PC-9 (cell line): ENCODE results near the gene WDR93. TPM values are rescaled to one million over a fixed set of nuclear protein-coding genes. Genes with fewer than 3 reads are reported as not detected.

Experiments
- BruUV-seq: library from RNA; stranded (reverse); fragments of 400-500 nt; replicated peaks from 2 replicates; lab custom pipeline; 2021; lab: Mats Ljungman, UMichigan
- CTCF ChIA-PET: fragments of 300-600 bp; sonication (Branson Sonifier 250); formaldehyde crosslinking; loops from one replicate; lab custom pipeline; 2022; ENCODE audit warnings: antibody characterized with exemption; lab: Charles Lee
- POLR2A ChIA-PET: fragments of 300-600 bp; sonication (Branson Sonifier 250); formaldehyde crosslinking; loops from one replicate; lab custom pipeline; 2022; ENCODE audit warnings: antibody characterized with exemption; ENCODE audit not compliant: unreplicated experiment; lab: Charles Lee
- DNase-seq, 2 experiments: peaks; one replicate each; pipeline versions ENCODE4 v3.0.0 to v3.0.0-alpha.2; 2015 to 2022; ENCODE audit warnings: mixed read lengths in 1 of 2
- H2AFZ ChIP-seq: fragments of 200-600 bp; sonication (generic); 2 replicates; pipeline ENCODE4 v1.8.1; 2017; ENCODE audit warnings: antibody characterized with exemption
- H3F3A ChIP-seq: fragments of 200-600 bp; sonication (generic); 2 replicates; pipeline ENCODE4 v1.8.1; 2017; ENCODE audit warnings: antibody characterized with exemption, mild to moderate bottlenecking, low read depth; ENCODE audit not compliant: insufficient read depth
- H3K27ac ChIP-seq: fragments of 200-600 bp; sonication (generic); 2 replicates; pipeline ENCODE4 v1.6.1; 2016; ENCODE audit warnings: mixed run types
- H3K27me3 ChIP-seq: fragments of 200-600 bp; sonication (generic); 2 replicates; pipeline ENCODE4 v1.6.1; 2016; ENCODE audit warnings: low read depth, mixed run types; ENCODE audit not compliant: insufficient read depth
- H3K36me3 ChIP-seq: fragments of 200-600 bp; sonication (generic); 2 replicates; pipeline ENCODE4 v1.6.1; 2016; ENCODE audit warnings: low read depth, mixed run types
- H3K4me1 ChIP-seq: fragments of 200-600 bp; sonication (generic); replicated peaks from 2 replicates; pipeline ENCODE4 v1.6.1; 2016; ENCODE audit warnings: mixed run types; ENCODE audit not compliant: insufficient read depth
- H3K4me2 ChIP-seq: fragments of 200-600 bp; sonication (generic); 2 replicates; pipeline ENCODE4 v1.6.1; 2017; ENCODE audit warnings: mixed run types
- H3K4me3 ChIP-seq: fragments of 200-600 bp; sonication (generic); 2 replicates; pipeline ENCODE4 v1.6.1; 2016; ENCODE audit warnings: mixed run types
- H3K79me2 ChIP-seq: fragments of 200-600 bp; sonication (generic); 2 replicates; pipeline ENCODE4 v1.6.1; 2017; ENCODE audit warnings: low read depth, mixed run types
- H3K9me2 ChIP-seq: fragments of 200-600 bp; sonication (generic); 2 replicates; pipeline ENCODE4 v1.8.1; 2017; ENCODE audit warnings: mild to moderate bottlenecking; ENCODE audit not compliant: insufficient read depth
- H3K9me3 ChIP-seq: fragments of 200-600 bp; sonication (generic); 2 replicates; pipeline ENCODE4 v1.8.1; 2016; ENCODE audit warnings: low read depth; ENCODE audit not compliant: insufficient read depth
- H4K20me1 ChIP-seq: fragments of 200-600 bp; sonication (generic); 2 replicates; pipeline ENCODE4 v1.8.1; 2017; ENCODE audit not compliant: insufficient read depth
- EZH2 ChIP-seq: fragments of 200-600 bp; sonication (generic); IDR thresholded peaks from 2 replicates; pipeline ENCODE4 v1.8.0; 2017; ENCODE audit warnings: antibody characterized with exemption, low read depth
- intact Hi-C: fragments of 100-400 bp; cut with micrococcal nuclease; formaldehyde crosslinking; loops from one replicate; pipeline ENCODE4 v1.10.0; 2022; ENCODE audit not compliant: unreplicated experiment
- total RNA-seq: library from RNA; stranded (reverse); gene quantifications from 2 replicates; pipeline ENCODE4 v1.2.3, GENCODE V29; 2021
- TF ChIP-seq, protein P1 (sequence below): fragments of 200-600 bp; sonication (generic); conservative IDR thresholded peaks from 2 replicates; pipeline ENCODE4 v1.6.1; 2017; ENCODE audit warnings: mixed run types, antibody characterized with exemption, mild to moderate bottlenecking, moderate library complexity

Gene WDR93
- total RNA-seq, 1 experiment from 2014 or later: 1.8 TPM

DNA sequence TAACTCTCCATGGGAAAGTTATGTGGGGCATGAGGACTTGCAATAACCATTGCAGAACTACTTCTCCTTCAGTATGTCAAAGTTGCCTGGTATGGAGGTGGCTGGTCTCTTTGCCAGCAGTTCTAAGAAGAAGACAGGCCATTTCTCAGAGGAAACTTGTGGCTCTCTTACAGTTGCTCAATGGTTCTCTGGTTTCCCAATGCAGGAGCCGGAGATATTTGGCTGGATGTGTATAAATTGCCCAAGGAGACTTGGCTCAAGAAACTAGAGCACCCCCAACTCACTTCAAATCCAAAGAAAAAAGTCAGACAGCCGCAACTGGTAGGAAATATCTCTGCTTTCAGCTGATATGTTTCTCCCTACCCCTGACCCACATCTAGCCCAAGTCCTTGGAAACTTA is 24.2 kb downstream of the WDR93 start:
- H3K79me2 ChIP-seq: no peaks in the 10 kb centered on the region
- no TSS peak for BruUV-seq
- no peak overlapping the region for H3K4me3 ChIP-seq
- no peaks in the 10 kb centered on the region for H3F3A ChIP-seq
- no peaks in the 10 kb centered on the region for H3K4me1 ChIP-seq
- ChIA-PET CTCF (no interaction called here), POLR2A (no interaction called here)
- no peaks in the 10 kb centered on the region for H3K36me3 ChIP-seq
- DNase-seq: no peak
- no peaks in the 10 kb centered on the region for H3K9me2 ChIP-seq
- H3K9me3 ChIP-seq: no peaks in the 10 kb centered on the region
- no peak overlapping the region for H2AFZ ChIP-seq
- H3K27ac ChIP-seq: no peak overlapping the region
- no peak overlapping the region for H3K4me2 ChIP-seq
- intact Hi-C loops: no loop called here
- no peaks in the 10 kb centered on the region for H3K27me3 ChIP-seq
- no peaks in the 10 kb centered on the region for H4K20me1 ChIP-seq
- TF ChIP-seq, protein P1, sequence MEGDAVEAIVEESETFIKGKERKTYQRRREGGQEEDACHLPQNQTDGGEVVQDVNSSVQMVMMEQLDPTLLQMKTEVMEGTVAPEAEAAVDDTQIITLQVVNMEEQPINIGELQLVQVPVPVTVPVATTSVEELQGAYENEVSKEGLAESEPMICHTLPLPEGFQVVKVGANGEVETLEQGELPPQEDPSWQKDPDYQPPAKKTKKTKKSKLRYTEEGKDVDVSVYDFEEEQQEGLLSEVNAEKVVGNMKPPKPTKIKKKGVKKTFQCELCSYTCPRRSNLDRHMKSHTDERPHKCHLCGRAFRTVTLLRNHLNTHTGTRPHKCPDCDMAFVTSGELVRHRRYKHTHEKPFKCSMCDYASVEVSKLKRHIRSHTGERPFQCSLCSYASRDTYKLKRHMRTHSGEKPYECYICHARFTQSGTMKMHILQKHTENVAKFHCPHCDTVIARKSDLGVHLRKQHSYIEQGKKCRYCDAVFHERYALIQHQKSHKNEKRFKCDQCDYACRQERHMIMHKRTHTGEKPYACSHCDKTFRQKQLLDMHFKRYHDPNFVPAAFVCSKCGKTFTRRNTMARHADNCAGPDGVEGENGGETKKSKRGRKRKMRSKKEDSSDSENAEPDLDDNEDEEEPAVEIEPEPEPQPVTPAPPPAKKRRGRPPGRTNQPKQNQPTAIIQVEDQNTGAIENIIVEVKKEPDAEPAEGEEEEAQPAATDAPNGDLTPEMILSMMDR: no peak
- no peak for TF ChIP-seq EZH2

DNA sequence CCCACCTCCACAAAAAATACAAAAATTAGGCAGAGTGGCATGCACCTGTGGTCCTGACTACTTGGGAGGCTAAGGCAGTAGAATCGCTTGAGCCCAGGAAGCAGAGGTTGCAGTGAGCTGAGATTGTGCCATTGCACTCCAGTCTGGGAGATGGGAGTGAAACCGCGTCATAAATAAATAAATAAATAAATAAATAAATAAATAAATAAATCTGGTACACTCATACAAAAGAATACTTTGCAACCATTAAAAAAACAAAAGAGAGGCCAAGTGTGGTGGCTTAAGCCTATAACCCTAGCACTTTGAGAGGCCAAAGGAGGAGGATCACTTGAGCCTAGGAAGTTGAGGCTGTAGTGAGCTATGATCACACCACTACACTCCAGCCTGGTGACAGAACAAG is 32.4 kb downstream of the WDR93 start:
- Histone ChIP-seq H3K4me1 (no peaks in the 10 kb centered on the region), H3F3A (no peaks in the 10 kb centered on the region), H3K4me2 (no peak overlapping the region), H4K20me1 (no peaks in the 10 kb centered on the region), H3K9me2 (no peaks in the 10 kb centered on the region), H3K79me2 (no peaks in the 10 kb centered on the region), H2AFZ (no peak overlapping the region), H3K9me3 (no peaks in the 10 kb centered on the region), H3K27me3 (no peaks in the 10 kb centered on the region), H3K4me3 (no peak overlapping the region), H3K27ac (no peak overlapping the region), H3K36me3 (no peaks in the 10 kb centered on the region)
- no peak for DNase-seq
- intact Hi-C loops: no loop called here
- TF ChIP-seq, protein P1: no peak
- TF ChIP-seq EZH2: no peak
- ChIA-PET CTCF (no interaction called here), POLR2A (no interaction called here)
- no TSS peak for BruUV-seq

DNA sequence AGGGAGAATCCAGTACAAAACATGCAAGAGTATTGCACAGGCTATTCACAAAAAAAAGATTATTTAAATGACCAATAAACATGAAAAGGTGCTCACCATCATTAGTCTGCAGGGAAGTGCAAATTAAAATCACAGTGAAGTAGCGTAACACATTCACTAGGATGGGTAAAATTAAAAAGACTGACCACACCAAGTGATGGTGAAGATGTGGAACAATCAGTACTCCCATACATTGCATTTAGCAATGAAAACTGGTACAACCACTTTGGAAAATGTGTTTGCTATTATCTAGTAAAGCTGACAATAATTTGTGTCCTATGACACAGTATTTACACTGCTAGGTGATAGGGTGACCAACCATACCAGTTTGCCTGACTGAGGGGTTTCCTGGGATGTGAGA is 34.0 kb downstream of the WDR93 start:
- no peak for DNase-seq
- intact Hi-C loops: no loop called here
- Histone ChIP-seq H3K9me2 (no peaks in the 10 kb centered on the region), H4K20me1 (no peaks in the 10 kb centered on the region), H3F3A (no peaks in the 10 kb centered on the region), H3K9me3 (no peaks in the 10 kb centered on the region), H3K79me2 (no peaks in the 10 kb centered on the region), H3K4me2 (no peak overlapping the region), H3K27me3 (no peaks in the 10 kb centered on the region), H3K36me3 (no peaks in the 10 kb centered on the region), H3K4me1 (no peaks in the 10 kb centered on the region), H2AFZ (no peak overlapping the region), H3K27ac (no peak overlapping the region), H3K4me3 (no peak overlapping the region)
- POLR2A ChIA-PET: no interaction called here
- no TSS peak for BruUV-seq
- no peak for TF ChIP-seq EZH2
- TF ChIP-seq, protein P1: no peak
- CTCF ChIA-PET: no interaction called here
